Activated CD8-positive, alpha-beta memory T cell treated with anti-CD3 and anti-CD28 coated beads for 4 hours (primary cell): ENCODE measurements around the gene COL2A1.
"Not testable (repeated sequence)": the region's sequence is repeated elsewhere in the genome, so short reads cannot be mapped to it uniquely, and the experiment has no call there.

ENCODE experiments used
- DNase-seq, 2 donors: peaks; one replicate each; pipeline ENCODE4 v3.0.0-alpha.2; 2020; ENCODE audit warnings: low read depth in 2 of 2

The COL2A1 gene

DNA sequence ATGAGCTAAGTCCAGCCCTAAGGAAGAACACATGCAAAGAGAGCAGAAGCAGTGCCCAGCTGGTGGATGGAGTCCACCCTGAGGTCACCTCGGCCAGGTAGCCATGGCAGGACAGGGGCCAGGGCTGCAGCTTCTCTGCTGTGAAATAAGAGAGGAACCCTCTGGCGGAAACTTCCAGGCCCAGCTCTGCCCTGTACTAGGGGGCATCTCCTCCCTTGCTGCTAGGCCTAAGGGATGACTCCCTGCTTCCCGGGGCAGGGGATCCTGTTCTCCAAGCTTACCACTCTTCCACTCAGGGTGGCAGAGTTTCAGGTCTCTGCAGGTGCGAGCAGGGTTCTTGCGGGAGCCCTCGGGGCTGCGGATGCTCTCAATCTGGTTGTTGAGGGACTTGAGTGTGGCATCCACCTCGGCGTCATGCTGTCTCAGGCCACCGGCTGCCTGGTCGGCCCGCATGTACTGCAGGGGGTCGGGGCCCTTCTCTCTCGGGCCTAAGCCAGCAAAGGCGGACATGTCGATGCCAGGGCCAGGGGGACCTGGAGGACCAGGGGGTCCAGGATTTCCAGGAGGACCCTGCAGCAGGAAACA is 29.1 kb downstream of the COL2A1 start:
- DNase-seq, result no peak

DNA sequence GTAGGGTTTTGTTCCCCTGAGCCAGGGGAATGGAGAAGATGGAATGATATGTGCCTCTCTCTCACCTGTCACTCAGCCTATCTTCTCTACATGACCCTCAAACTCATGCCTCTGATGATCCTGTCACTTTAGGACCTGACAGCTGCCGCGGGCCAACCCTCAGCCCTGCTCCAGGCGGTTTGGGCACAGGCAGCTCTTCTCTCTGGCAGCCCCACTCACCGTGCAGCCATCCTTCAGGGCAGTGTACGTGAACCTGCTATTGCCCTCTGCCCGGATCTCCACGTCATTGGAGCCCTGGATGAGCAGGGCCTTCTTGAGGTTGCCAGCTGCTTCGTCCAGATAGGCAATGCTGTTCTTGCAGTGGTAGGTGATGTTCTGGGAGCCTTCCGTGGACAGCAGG is 30.4 kb downstream of the COL2A1 start:
- no peak for DNase-seq

DNA sequence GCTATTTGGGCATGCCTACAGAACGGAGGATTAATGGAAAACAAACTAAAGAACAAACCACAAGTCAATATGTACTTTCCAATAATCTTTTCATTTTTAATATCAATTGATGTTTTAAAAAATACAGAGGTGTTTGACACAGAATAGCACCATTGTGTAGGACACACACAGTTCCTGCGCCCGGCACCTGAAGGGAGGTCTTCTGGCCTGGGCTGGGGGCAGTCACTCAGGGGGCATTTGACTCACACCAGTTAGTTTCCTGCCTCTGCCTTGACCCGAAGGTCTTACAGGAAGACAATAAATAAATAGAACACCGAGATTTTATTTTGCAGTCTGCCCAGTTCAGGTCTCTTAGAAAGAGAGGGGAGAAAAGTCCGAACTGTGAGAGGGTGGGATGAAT is 31.4 kb downstream of the COL2A1 start:
- DNase-seq, result no peak

DNA sequence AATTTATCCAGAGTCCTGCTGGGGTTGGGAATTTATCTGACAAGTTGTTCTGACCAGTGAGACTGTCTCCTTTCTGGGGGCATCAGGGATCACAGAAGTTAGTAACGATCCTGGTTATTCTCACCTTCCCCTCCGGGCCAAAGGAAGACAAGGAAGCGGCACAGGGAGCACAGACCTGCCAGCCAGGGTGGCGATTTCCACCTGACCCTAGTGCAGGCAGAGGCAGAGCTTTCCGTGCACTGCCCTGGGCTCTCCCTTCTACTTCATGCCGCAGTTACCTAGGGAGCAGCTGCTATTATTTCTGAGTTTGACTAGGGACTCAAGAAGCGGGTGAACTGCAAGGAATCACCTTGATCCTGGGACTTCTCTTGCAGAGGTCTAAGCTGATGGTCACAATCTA is 33.4 kb downstream of the COL2A1 start:
- DNase-seq, result no peak

DNA sequence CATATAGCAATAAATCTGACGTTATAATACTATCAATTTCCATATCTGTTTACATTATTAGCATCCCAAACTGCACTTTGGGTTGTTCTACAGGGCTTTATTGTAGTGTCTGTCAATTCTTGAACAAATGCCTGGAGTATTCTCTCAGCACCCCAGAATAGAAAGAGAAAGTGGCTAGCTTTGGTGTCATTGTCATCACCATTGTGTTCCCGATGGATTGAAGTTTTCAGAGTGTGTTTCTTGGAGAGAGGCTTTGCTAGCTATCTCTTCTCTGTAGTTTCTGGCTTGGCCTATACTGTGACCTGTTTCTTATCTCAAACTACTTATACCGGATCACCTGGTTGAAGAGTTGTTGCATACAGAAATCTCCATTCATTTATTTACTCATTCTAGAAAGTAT is 34.4 kb downstream of the COL2A1 start:
- DNase-seq, result no peak

DNA sequence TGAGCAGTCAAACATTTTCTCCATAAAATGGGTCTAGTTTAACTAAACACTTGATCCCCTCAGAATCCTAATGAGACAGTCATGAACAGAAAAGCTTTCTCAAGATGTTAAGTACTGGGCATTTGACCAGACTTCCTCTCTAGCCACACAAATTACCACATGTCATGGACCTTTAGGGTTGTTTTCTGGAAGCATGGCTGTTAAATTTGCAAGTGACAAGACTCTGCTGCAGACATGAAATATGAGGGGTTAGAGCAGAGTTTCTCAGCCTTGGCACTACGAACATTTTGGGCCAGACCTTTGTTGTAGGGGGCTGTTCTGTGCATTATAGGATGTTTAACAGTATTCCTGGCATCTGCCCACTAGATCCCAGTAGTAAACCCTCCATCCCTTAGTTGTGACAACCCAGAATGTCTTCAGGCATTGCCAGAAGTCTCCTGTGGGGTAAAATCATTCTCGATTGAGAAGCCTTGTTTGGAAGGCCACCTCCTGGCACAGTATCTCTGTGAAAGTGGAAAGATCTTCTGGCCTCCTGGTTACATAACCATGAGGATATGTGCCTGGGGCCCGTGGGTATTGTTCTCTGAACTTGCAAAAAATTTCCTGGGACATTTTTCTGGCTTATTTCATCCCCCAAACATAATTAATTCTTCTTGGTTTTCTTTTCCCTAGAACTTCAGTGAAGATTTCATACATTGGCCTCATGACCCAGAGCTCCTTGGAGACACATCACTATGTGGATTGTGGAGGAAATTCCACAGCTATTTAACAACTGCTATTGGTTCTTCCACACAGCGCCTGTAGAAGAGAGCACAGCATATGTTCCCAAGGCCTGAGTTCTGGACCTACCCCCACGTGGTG is 36.6 kb downstream of the COL2A1 start:
- DNase-seq, result no peak

DNA sequence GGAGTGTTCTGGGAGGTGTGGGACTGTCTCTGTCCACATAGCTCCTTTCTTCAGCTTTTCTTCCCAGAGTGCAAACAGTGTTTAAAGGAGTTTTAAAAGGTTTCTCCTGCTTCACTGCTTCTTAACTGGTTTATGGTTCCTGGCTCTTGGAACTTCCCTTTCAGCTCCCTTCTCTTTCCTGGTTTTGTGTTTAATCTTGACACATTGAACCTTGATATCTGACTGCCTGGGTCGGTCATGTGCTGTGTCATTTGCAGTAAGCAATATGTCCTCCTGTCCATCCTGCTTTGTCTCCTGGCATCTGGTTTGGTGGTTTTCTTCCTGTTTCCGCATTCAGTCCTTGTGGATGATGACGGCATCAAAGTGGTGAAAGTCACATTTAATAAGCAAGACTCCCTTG is 38.7 kb downstream of the COL2A1 start:
- DNase-seq, result no peak

DNA sequence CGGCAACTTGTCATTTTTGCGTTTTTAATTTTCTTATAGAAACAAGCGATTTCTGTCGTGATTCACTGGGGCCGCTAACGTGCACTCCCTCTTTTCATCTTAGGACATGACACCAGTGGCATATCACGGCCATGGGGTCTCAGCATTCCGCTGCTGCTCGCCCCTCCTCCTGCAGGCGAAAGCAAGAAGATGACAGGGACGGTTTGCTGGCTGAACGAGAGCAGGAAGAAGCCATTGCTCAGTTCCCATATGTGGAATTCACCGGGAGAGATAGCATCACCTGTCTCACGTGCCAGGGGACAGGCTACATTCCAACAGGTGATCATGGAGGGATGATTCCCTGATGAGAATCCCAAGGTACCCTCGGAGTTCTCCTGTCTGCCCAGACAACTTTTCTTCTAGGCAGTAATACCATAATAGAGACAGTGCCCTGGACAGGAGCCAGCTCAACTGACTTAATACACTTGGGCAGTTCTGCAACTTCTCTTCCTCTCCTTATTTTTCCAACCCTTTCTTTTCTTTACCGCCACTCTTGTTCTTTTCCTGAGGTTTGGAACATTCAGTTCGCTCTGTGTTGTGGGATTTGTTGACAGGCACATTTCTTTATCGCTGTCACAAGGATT is 40.1 kb downstream of the COL2A1 start:
- no peak for DNase-seq

DNA sequence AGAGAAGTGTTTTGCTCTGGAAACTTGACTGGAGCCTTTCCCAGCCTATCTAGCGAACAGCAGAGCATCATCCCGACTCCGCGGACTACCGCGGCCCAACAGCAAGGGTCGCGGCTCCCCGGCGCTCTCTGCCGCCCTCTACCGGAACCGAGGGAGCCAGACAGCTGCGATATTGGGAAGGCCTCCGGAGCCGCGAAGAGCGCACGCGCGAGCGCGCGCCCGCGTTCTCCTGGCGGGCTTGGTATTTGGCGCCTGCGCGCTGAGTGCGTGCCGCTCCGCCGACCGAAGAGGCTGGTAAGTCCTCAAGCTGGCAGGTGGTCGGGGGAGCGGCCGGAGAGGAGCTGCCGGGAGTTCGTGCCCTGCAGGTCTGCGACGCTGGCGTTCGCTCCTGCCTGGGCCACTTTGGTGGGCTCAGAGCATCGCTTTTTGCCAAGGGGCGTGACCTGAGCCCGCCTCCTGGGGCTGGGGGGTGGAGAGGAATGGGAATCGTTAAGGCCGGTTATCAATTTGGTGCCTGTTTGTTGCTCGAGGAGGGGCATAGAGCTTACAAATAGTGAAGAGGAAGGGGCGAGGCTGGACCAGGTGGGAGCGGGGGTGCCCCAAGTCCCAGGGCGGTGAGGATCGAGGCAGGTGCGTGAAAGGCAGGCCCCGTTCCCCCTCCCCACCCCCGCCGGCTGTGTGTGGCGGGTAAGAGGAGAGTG is 40.8 kb downstream of the COL2A1 start, which contains the start of gene TMEM106C:
TSS of gene TMEM106C (plus strand) at position 257 of the 701 bp plus-strand sequence. CDS start 641 bp downstream, outside the sequence.
- peak; percentile 79 to 80 for DNase-seq

DNA sequence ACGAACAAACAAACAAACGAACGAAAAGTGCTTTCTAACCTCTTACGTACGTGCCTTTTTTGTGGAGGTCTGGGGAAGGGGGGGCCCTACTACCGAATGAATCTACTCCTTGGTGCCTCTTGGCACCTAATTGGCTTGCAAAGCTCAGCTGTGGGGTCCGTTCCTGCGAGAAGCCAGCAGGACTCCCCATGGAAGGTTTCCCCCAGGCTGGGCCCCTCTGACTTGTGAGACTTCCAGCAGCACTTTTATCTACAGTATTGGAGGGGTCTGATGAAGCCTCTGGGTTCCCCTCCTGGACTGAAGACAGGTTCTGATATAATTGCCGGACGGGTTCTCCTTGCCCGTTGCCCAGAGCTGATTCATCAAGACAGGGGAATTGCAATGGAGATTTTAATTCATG is 42.1 kb downstream of the COL2A1 start:
- DNase-seq, result no peak

DNA sequence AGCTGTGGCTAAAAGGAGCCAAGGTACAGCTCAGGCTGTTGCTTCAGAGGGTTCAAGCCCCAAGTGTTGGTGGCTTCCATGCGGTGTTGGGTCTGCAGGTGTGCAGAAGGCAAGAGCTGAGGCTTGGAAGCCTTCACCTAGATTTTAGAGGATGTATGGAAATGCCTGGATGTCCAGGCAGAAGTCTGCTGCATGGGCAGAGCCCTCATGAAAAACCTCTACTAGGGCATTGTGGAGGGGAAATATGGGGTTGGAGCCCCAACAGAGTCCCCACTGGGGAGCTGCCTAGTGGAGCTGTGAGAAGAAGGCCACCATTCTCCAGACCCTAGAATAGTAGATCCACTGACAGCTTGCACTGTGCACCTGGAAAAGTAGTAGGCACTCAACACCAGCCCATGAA is 46.6 kb downstream of the COL2A1 start:
- not testable (repeated sequence) for DNase-seq

DNA sequence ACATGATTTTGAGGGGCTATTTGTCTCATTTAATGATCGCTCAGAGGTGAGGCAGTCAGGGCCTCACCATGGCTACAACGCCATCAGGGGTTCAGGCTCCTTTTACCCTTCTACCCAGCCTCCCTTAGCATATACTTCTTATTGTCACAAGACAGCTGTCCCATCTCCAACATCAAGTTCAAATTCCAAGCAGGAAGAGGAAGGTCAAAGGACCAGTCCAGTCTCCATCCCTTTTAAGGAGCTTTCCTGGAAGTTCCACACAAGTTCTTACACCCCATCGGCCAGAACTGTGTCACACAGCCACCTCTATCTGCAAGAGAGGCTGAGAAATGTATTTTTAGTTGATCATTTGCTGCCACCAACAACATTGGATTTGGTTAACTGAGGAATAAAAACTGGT is 49.2 kb downstream of the COL2A1 start:
- DNase-seq, result no peak

DNA sequence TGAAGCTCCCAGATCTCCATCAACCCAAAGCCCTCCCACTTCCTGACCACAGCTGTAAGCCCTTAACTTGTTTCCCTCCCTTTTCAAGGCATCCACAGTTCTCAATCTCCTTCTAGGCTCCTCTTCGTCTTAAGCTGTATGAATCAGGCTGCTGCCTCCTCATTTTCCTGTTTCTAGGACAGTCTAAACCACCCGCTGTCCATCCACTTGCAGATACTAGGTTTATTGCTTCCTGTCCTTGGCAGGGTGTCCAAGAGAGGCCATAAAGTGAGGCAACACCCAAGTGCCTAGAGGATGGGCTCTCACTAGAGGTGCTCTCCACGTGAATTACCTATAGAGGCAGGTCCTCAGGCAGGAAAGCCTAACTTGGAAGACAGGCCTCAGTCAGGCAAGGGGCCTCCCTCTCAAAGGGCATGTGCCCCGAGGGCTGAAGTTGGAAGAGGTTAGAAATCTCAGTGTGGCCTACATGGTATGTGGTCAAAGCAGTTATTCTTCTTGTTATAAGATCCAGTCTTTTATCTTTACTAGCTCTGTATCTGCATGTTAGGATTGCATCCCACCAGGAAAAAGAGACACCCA is 49.7 kb downstream of the COL2A1 start:
- DNase-seq, result no peak

DNA sequence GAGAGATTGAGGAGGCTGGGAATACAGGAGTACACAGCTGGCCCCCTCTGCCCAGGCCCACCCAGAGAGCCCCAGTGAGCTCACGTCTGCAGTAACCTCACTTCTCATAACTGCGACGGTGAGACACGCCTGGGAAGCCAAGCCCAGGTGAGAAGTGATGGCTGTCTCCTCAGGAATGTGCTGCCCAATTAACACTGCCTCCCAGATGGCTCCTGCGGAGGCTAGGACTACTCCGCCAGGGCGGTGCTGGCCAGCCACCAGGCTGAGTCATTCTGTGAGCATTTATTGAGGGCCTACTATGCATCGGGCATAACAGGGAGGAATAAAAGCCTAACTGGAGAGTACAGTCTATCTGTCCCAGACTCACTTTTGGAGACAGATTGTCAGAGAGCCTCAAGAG is 50.2 kb downstream of the COL2A1 start:
- no peak for DNase-seq

DNA sequence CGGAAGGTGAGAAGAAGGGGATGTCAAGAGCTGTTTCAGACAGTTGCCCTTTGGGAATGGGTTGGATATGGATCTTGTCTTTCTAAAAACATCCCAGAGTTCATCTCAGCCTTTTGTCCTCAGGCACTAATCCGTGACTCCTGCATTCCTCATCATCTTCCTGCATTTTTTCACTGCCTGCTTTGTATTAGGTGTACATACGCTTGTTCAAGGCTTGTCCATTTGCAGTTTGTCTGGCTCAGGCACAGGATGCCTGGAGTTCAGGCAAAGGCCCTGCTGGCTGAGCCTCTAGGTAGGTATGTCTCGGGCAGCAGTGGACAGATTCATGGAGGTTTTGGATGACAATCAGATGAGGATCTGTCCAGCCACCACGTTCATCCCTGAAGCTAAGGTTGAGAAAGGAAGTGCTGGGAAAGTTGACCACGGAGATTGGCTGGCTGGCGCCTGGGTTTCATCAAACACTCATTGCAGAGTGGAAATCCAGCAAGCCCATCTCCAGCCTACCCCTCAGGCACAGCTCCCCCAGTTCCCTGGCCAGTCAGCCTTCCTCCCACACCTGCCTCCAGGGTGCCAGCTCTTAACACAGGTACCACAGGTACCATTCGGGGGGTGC is 53.3 kb downstream of the COL2A1 start:
- no peak for DNase-seq

DNA sequence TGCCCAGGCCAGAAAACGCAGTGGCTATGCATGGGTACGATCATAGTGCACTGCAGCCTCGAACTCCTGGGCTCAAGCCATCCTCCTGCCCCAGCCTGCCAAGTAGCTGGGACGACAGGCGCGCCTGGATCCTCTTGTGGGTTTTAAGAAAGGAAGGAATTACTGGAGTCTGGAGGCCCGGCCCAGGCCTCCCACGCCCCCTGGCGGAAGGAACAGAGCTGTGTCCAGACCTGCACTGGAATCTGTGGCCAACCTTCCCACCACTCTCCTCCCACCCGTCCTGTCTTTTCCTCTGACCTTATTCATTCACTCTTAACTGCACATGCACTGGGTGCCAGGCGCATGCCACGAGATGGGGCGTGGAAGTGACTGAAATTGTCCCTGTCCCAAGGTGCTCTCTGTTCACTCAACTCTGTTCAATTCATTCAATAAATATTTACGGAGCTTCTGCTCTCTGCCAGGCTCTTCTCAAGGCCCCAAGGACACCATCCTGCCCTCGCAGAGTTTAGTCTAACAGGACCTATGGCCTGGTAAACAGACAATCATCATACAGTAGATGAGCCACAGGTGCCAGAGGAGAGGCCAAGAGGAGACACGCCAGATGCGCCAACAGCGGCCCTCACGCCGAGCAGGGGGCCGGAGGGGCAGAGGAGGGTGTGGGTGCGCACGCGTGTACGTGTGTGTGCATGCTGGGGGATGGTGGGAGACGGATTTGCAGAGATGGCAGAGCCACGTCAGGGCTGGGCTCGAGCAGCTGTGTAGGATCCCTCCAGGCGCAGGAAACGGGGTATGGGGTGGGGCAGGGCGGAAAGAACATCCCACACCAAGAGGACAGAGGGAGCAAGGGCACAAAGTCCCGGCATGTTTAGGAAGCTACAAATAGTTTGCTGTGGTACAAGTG is 54.6 kb downstream of the COL2A1 start:
- DNase-seq, result no peak

DNA sequence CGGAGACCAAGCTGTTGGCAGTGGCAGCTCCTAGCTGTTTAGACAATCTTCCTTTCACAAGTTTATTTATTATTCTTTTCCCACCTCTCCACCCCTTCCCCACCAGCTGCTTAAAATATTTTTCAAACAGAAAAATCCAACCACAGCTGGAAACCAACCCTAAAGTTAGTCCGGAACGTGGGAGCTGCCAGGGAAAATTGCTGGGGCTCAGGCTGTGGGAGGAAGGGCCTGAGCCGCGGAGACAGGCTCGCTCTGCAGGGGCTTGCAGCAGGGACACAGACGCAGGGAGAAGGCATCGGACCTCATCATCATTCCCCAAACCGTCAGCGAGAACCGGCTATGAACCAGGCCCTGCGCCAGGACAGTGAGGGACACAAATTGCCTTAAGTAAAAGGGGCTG is 56.9 kb downstream of the COL2A1 start:
- no peak for DNase-seq

DNA sequence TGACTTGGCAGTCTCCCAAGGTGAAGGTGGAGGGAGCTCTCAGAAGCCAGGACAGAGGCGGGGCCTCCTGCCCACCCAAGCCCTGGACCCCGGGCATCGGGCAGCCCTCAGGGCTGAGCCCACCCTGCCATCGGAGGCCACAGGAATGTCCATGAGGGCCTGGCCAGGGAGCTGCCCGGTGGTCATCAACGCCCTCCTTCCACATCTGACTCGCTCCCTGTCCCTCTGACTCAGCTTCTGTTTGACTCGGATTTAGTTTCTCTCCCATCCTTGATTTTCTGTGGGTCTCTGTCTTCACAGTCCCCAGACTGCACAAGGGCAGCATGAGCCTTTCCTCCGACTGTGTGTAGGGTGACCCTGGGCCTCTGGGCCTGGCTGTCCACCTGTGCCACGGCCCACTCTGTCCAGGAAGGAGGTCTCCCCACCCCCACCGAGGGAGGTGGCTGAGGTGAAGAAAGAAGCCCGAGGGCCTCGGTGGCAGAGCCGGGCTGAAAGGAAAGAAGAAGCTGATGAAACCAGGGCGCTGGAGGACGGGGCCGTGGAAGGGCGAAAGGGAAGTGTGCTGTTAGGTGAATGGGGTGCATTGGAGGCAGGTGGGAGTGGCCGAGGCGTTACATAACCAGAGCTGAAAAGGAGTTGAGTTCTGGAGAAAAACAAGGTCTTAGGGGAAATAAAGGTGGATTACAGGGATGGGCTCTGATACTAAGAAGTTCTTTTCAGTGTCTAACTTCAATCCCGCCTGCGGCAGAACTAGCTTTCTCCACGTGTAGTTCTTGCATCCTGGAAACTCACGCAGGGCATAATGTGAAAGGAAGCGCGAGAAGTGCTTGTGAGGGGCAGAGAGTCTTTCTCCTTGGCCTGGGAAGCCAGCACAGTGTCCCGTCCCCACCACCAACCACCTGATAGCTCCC is 57.6 kb downstream of the COL2A1 start:
- DNase-seq, result no peak

DNA sequence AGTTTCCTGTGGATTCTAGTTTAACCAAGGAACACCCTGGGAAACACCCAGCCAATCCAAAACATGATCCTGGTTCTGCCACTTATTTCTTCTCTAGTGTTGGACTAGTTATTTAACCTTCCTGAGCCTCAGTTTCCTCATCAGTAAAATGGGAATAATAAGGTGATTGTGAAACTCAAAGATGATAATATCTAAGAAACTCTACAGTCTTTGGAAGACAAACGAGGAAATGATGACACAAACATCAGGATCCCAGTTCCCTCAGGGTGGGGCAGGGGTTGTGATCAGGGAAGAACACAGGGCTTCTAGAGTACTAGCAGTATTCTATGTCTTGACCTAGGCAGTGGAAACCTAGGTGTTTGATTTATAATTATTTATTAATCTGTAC is 58.9 kb downstream of the COL2A1 start:
- no peak for DNase-seq
